ENCODE data around the gene EGR4. TPM values are rescaled to one million over a fixed set of nuclear protein-coding genes. Genes with fewer than 3 reads are reported as not detected.

Gene EGR4
- total and polyA plus RNA-seq, 2 donors (not counting 1 experiment from before 2014, with no cell fraction given): 0.30 to 2.7 TPM

DNA sequence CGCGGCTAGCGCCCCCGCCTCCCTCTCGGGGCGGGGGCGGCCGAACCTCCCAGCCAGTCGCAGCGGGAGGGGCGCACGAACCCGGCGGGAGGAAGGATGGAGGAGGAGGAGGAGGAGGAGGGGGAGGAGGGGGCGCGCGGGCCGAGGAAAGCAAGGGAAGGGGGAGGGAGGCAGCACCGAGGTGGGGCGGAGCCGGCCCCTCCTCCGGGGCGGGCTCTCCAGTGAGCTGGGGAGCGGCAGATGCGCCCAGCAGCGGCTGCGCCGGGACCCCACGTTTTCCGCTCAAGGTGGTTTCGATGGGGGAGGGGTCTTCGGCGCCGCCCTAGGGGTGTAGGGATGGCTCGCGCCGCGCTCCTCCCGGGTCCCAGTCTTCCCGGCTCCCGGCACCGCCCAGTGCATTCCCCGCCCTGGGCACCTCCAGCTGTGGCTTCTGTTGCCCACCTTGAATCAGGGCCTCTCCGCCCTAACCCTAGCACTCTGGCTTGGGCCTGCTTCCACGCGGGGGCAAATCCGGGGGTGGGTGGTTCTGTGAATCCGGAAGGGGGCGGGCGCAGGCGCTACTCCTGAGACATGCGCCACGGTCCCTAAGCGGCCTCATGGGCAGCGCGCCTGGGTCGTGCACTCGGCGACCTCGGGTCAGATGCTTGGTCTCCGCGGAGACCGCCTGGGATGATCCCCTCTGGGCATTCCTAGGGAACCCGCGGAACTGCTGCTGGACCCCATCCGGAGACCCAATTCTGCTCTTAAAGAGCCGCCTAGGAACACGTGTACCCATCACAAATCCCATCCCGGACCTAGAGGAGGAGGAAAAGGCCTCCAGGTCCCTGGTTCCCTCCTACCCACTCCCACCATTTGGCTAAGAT lies 8.8 kb downstream of the EGR4 start, which contains the start of gene FBXO41:
FBXO41 (minus strand) TSS at position 183 of the 863 bp plus-strand sequence. CDS start 14,848 bp downstream, outside the sequence.
- H2AFZ ChIP-seq (ENCODE audit: insufficient read depth, low read depth, low read length, poor library complexity, severe bottlenecking): peak within 1 kb of the TSS; percentile 88
- intact Hi-C loops (cut with micrococcal nuclease): loop anchor here (1.0 to 2.0 kb wide), 5 partner anchors 16 to 214 kb away; partner anchors contain the start of genes ALMS1, CCT7, SFXN5 and SMYD5
- peaks cover 32% of the 10 kb centered on the region for H3K4me1 Mint-ChIP-seq

More for the DNA sequence above, 8.8 kb downstream of the EGR4 start, which contains the start of gene FBXO41:
- H3K27ac Mint-ChIP-seq: peak within 1 kb of the TSS; percentile 91
- peaks cover 0 to 6% (median 0%) of the 10 kb centered on the region in 4 experiments for H3K27me3 ChIP-seq (replicated peaks in 1 of 4; ENCODE audit: control extremely low read depth in 1 of 4, control insufficient read depth in 3 of 4, insufficient read depth in 4 of 4, low read length in 3 of 4)
- peaks cover 21 to 34% of the 10 kb centered on the region in 2 donors for H3K4me1 ChIP-seq (ENCODE audit: control insufficient read depth in 2 of 2, insufficient read depth in 2 of 2, low read length in 2 of 2)
- no peak for TF ChIP-seq EZH2 (IDR thresholded peaks at IDR 0.05; ENCODE audit: borderline replicate concordance, insufficient read depth, low read depth, low read length, poor library complexity, severe bottlenecking)
- TF ChIP-seq, protein P1, sequence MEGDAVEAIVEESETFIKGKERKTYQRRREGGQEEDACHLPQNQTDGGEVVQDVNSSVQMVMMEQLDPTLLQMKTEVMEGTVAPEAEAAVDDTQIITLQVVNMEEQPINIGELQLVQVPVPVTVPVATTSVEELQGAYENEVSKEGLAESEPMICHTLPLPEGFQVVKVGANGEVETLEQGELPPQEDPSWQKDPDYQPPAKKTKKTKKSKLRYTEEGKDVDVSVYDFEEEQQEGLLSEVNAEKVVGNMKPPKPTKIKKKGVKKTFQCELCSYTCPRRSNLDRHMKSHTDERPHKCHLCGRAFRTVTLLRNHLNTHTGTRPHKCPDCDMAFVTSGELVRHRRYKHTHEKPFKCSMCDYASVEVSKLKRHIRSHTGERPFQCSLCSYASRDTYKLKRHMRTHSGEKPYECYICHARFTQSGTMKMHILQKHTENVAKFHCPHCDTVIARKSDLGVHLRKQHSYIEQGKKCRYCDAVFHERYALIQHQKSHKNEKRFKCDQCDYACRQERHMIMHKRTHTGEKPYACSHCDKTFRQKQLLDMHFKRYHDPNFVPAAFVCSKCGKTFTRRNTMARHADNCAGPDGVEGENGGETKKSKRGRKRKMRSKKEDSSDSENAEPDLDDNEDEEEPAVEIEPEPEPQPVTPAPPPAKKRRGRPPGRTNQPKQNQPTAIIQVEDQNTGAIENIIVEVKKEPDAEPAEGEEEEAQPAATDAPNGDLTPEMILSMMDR (IDR thresholded peaks at IDR 0.05): peak; percentile 3
- H3K27me3 Mint-ChIP-seq: peaks cover 2% of the 10 kb centered on the region
- WGBS (ENCODE audit: insufficient coverage): under 1% methylated on average over 60 of the region's 69 CpGs
- H4K20me1 ChIP-seq (ENCODE audit: control insufficient read depth, insufficient read depth, low read length, poor library complexity, severe bottlenecking): no peaks in the 10 kb centered on the region
- H3K9me3 ChIP-seq (ENCODE audit: control extremely low read depth in 1 of 3, control insufficient read depth in 2 of 3, insufficient read depth in 1 of 3, low read length in 2 of 3): no peaks in the 10 kb centered on the region
- H3K4me3 Mint-ChIP-seq: peak within 1 kb of the TSS; percentile 93
- peak within 1 kb of the TSS; percentile 80 to 81 for H3K27ac ChIP-seq (ENCODE audit: low read length in 2 of 2)
- H3K4me3 ChIP-seq (ENCODE audit: control extremely low read depth in 1 of 5, extremely low read depth in 1 of 5, insufficient read depth in 1 of 5, low read depth in 2 of 5, low read length in 4 of 5): peak within 1 kb of the TSS; percentile 40 to 81 (median 75)
- peak; percentile 72 for ATAC-seq (ENCODE audit: low read depth)
- H3K9ac ChIP-seq (ENCODE audit: low read length): peak within 1 kb of the TSS; percentile 80
- peak; percentile 81 for DNase-seq
- ChIA-PET POLR2A (interaction anchor here (0.5 to 1.8 kb wide), 7 partner anchors 9 to 1247 kb away, joined by 3 to 20 read pairs (median 3); partner anchors contain the start of genes ALMS1, CCT7, EGR4 and PRADC1), CTCF (interaction anchor here (0.7 to 1.5 kb wide), 3 partner anchors 13 to 107 kb away, joined by 3 to 6 read pairs (median 4); partner anchors contain the start of genes CCT7 and PRADC1)
- peaks cover 0 to 2% of the 10 kb centered on the region in 2 experiments for H3K36me3 ChIP-seq (replicated peaks in 1 of 2; ENCODE audit: control extremely low read depth in 1 of 2, control insufficient read depth in 1 of 2, extremely low read depth in 1 of 2, insufficient read depth in 2 of 2, low read length in 1 of 2)
- peak within 1 kb of the TSS; percentile 86 for H3K4me2 ChIP-seq (replicated peaks; ENCODE audit: low read depth, low read length, poor library complexity, severe bottlenecking)
- H3K79me2 ChIP-seq (ENCODE audit: control insufficient read depth, insufficient read depth, low read length): peaks cover 12% of the 10 kb centered on the region
- no peaks in the 10 kb centered on the region for H3K9me3 Mint-ChIP-seq (ENCODE audit: insufficient read depth)

Measured in B cell (primary cell).